ENCODE data around the gene OR6X1.
"Not testable (repeated sequence)": the region's sequence is repeated elsewhere in the genome, so short reads cannot be mapped to it uniquely, and the experiment has no call there.

OR6X1 gene

DNA sequence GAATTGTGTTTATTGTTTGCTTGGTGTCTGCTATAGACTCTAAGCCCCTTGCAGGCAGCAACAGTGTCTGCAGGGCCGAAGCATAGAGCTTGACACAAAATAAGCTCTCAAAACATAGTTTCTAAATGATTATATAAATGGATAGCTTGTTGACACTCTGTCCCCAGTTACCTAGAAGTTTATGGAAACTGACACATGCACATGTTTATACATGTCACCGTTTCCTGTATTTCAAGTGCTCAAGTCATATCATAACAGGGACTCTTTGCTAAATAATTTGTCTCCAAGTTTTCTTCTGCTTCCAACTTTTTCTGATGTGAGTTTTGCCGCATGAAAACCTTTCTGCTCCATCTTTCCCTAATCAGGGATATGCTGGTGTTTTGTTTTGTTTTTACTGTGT is 3.7 kb upstream of the OR6X1 start:
- Histone ChIP-seq H3K4me1 (ENCODE audit: control insufficient read depth in 1 of 2, insufficient read depth in 2 of 2, low read length in 2 of 2) (no peaks in the 10 kb centered on the region), H3K27me3 (ENCODE audit: control insufficient read depth in 1 of 2, insufficient read depth in 2 of 2, low read length in 2 of 2) (no peaks in the 10 kb centered on the region), H3K9me3 (ENCODE audit: control insufficient read depth in 1 of 2, low read length in 2 of 2) (peaks cover 0 to 7% of the 10 kb centered on the region in 2 donors), H3K9ac (ENCODE audit: low read depth in 1 of 2, low read length in 2 of 2) (no peak overlapping the region), H3K4me3 (ENCODE audit: low read depth in 1 of 2, low read length in 2 of 2) (no peak overlapping the region), H3K27ac (ENCODE audit: low read depth, low read length) (no peak overlapping the region), H3K36me3 (ENCODE audit: control insufficient read depth in 1 of 2, insufficient read depth in 2 of 2, low read length in 2 of 2) (no peaks in the 10 kb centered on the region)

DNA sequence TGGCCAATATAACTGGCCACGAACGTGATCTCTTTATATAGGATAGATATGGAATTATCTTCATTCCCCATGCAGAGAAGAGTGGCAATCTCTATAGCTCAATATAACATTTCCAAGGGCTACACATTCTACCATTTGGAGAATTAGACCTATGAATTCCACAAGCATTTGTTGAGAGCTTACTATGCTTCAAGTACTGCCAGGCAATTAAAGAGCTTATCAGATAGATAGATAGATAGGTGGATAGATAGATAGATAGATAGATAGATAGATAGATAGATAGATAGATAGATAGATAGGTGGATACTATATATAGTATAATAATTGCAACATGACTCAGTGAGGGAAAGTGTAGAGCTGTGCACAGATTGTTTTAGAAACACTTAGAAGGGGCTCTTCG is 1.5 kb upstream of the OR6X1 start:
- no peak overlapping the region for H3K27ac ChIP-seq (ENCODE audit: low read depth, low read length)
- H3K9me3 ChIP-seq (ENCODE audit: control insufficient read depth in 1 of 2, low read length in 2 of 2), result no peaks in the 10 kb centered on the region
- H3K27me3 ChIP-seq (ENCODE audit: control insufficient read depth in 1 of 2, insufficient read depth in 2 of 2, low read length in 2 of 2), result no peaks in the 10 kb centered on the region
- H3K4me1 ChIP-seq (ENCODE audit: control insufficient read depth in 1 of 2, insufficient read depth in 2 of 2, low read length in 2 of 2), result no peaks in the 10 kb centered on the region
- H3K4me3 ChIP-seq (ENCODE audit: low read depth in 1 of 2, low read length in 2 of 2), result no peak overlapping the region
- H3K9ac ChIP-seq (ENCODE audit: low read depth in 1 of 2, low read length in 2 of 2), result no peak overlapping the region
- H3K36me3 ChIP-seq (ENCODE audit: control insufficient read depth in 1 of 2, insufficient read depth in 2 of 2, low read length in 2 of 2), result no peaks in the 10 kb centered on the region

DNA sequence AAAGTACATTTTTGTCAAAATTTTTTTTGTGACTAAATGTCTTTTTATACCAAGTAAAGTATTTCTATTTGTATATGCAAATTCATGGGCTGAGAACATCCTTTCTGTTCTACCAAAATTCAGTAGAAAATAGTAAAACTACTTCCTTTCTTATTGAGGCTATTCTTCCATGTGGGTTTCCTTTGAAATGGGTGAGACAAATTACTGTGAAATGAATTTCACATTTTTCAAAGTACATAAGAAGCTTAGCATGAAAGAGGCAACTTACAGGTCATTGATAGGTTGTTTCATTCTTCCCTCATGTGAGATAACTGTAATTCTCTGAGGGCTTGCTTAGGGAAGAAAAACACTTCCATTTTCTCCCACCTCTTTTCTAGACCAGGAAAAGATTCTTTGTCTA is 1.0 kb upstream of the OR6X1 start:
- no peak overlapping the region for H3K27ac ChIP-seq (ENCODE audit: low read depth, low read length)
- no peak overlapping the region for H3K9ac ChIP-seq (ENCODE audit: low read depth in 1 of 2, low read length in 2 of 2)
- no peaks in the 10 kb centered on the region for H3K4me1 ChIP-seq (ENCODE audit: control insufficient read depth in 1 of 2, insufficient read depth in 2 of 2, low read length in 2 of 2)
- H3K27me3 ChIP-seq (ENCODE audit: control insufficient read depth in 1 of 2, insufficient read depth in 2 of 2, low read length in 2 of 2), result no peaks in the 10 kb centered on the region
- H3K9me3 ChIP-seq (ENCODE audit: control insufficient read depth in 1 of 2, low read length in 2 of 2), result no peaks in the 10 kb centered on the region
- H3K36me3 ChIP-seq (ENCODE audit: control insufficient read depth in 1 of 2, insufficient read depth in 2 of 2, low read length in 2 of 2), result no peaks in the 10 kb centered on the region
- no peak overlapping the region for H3K4me3 ChIP-seq (ENCODE audit: low read depth in 1 of 2, low read length in 2 of 2)

DNA sequence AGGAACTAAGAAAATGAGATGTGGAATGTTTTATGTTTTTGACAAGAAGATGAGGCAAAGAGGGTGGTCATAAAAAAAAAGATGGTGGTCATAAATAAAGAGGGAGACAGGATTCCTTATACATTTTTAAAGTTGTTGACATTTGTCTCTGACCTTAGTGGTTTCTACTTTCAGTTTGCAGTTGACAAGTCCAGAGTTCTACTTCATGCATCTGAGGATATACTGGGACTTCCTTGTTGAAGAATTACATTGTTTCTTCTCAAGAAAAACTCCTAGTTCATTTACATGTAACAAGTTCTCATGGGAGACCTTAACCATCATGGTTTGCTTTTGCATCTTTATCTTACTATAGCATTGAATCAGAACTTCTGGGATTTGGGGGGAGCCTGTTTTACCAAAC is 1.2 kb downstream of the OR6X1 start:
- Histone ChIP-seq H3K4me3 (ENCODE audit: low read depth in 1 of 2, low read length in 2 of 2) (no peak overlapping the region), H3K27ac (ENCODE audit: low read depth, low read length) (no peak overlapping the region), H3K36me3 (ENCODE audit: control insufficient read depth in 1 of 2, insufficient read depth in 2 of 2, low read length in 2 of 2) (no peaks in the 10 kb centered on the region), H3K27me3 (ENCODE audit: control insufficient read depth in 1 of 2, insufficient read depth in 2 of 2, low read length in 2 of 2) (no peaks in the 10 kb centered on the region), H3K4me1 (ENCODE audit: control insufficient read depth in 1 of 2, insufficient read depth in 2 of 2, low read length in 2 of 2) (no peaks in the 10 kb centered on the region), H3K9me3 (ENCODE audit: control insufficient read depth in 1 of 2, low read length in 2 of 2) (no peaks in the 10 kb centered on the region), H3K9ac (ENCODE audit: low read depth in 1 of 2, low read length in 2 of 2) (no peak overlapping the region)

DNA sequence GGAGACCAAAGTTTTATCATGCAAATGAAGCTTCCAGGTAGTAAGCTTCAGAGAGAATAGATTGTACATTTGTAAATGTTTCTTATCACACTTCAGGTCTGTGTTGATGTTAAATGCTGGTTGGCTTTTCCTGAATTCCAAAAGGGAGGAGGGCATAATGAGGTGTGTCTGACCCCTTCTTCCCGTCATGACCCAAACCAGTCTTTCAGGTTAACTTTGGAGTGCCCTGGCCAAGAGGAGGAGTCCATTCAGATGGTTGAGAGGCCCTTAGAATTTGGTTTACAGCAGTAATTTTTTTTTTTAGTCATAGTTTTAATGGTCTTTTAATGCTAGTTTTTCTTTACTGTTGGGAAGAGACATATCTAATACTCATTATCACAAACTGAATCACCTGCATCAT is 2.5 kb downstream of the OR6X1 start:
- Histone ChIP-seq H3K27ac (ENCODE audit: low read depth, low read length) (no peak overlapping the region), H3K4me1 (ENCODE audit: control insufficient read depth in 1 of 2, insufficient read depth in 2 of 2, low read length in 2 of 2) (no peaks in the 10 kb centered on the region), H3K9me3 (ENCODE audit: control insufficient read depth in 1 of 2, low read length in 2 of 2) (no peaks in the 10 kb centered on the region), H3K36me3 (ENCODE audit: control insufficient read depth in 1 of 2, insufficient read depth in 2 of 2, low read length in 2 of 2) (no peaks in the 10 kb centered on the region), H3K4me3 (ENCODE audit: low read depth in 1 of 2, low read length in 2 of 2) (no peak overlapping the region), H3K27me3 (ENCODE audit: control insufficient read depth in 1 of 2, insufficient read depth in 2 of 2, low read length in 2 of 2) (no peaks in the 10 kb centered on the region), H3K9ac (ENCODE audit: low read depth in 1 of 2, low read length in 2 of 2) (no peak overlapping the region)

DNA sequence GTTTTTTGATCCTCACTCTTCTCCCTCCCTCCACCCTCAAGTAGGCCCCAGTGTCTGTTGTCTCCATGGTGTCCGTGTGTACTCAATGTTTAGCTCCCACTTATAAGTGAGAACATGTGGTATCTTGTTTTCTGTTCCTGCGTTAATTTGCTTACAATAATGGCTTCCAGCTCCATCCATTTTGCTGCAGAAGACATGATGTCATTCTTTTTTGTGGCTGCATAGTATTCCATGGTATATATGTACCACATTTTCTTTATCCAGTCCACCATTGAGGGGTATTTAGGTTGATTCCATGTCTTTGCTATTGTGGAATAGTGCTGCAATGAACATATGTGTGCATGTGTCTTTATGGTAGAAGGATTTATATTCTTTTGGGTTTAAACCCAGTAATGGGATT is 6.0 kb downstream of the OR6X1 start:
- not testable (repeated sequence) for H3K27ac ChIP-seq (ENCODE audit: low read depth, low read length); H3K9ac ChIP-seq (ENCODE audit: low read depth in 1 of 2, low read length in 2 of 2); H3K36me3 ChIP-seq (ENCODE audit: control insufficient read depth in 1 of 2, insufficient read depth in 2 of 2, low read length in 2 of 2); H3K4me3 ChIP-seq (ENCODE audit: low read depth in 1 of 2, low read length in 2 of 2); H3K27me3 ChIP-seq (ENCODE audit: control insufficient read depth in 1 of 2, insufficient read depth in 2 of 2, low read length in 2 of 2); H3K4me1 ChIP-seq (ENCODE audit: control insufficient read depth in 1 of 2, insufficient read depth in 2 of 2, low read length in 2 of 2); H3K9me3 ChIP-seq (ENCODE audit: control insufficient read depth in 1 of 2, low read length in 2 of 2)

DNA sequence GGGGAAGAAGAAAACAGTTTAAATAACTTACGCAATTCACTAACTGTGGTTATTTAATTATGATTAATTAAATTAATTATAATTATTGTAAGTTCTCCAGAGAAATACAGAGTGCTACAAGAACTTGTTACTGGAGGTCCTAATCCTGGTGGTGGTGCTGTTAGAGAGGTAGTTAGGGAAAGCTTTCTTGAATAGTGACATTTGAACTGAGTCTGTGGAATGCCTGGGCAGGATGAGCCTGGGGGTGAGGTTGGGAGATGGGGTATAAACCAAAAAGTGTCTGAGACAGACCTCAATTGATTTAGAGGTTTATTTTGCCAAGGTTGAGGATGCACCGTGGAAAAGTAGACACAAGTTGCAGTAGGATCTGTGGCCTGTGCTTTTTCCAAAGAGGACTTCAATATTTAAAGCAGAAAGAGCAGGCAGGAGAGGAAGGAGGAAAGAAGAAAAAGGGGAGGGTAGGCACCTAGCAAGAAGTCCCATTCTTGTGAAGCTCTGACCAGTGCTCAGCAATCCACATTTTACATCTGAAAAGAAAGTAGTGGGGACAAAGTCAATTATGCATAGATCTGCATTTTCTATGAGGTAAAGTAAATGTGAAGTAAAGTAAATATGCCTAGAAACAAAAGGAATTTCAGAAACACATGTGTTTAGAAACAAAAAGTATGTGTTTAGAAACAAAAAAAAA is 8.4 kb downstream of the OR6X1 start:
- H3K27ac ChIP-seq (ENCODE audit: low read depth, low read length), result no peak overlapping the region
- H3K9ac ChIP-seq (ENCODE audit: low read depth in 1 of 2, low read length in 2 of 2), result no peak overlapping the region
- no peaks in the 10 kb centered on the region for H3K36me3 ChIP-seq (ENCODE audit: control insufficient read depth in 1 of 2, insufficient read depth in 2 of 2, low read length in 2 of 2)
- no peaks in the 10 kb centered on the region for H3K9me3 ChIP-seq (ENCODE audit: control insufficient read depth in 1 of 2, low read length in 2 of 2)
- no peaks in the 10 kb centered on the region for H3K27me3 ChIP-seq (ENCODE audit: control insufficient read depth in 1 of 2, insufficient read depth in 2 of 2, low read length in 2 of 2)
- no peak overlapping the region for H3K4me3 ChIP-seq (ENCODE audit: low read depth in 1 of 2, low read length in 2 of 2)
- peaks cover 0 to 5% of the 10 kb centered on the region in 2 donors for H3K4me1 ChIP-seq (ENCODE audit: control insufficient read depth in 1 of 2, insufficient read depth in 2 of 2, low read length in 2 of 2)

DNA sequence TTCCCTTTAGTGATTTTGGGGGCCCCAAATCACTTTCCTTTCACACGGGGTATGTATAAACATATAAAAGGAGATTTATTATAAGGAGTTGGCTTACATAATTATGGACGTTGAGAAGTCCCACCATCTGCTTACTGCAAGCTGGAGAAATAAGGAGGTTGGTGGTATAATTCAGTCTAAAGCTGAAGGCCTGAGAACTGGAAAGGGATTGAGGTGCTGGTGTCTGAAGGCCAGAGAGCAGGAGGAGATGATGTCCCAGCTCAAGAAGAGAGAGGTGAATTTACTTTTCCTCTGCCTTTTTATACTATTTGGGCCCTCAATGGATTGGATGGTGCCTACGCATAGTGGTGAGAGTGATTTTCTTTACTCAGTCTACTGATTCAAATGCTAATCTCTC is 11.6 kb downstream of the OR6X1 start:
- Histone ChIP-seq H3K9ac (ENCODE audit: low read depth in 1 of 2, low read length in 2 of 2) (no peak overlapping the region), H3K27me3 (ENCODE audit: control insufficient read depth in 1 of 2, insufficient read depth in 2 of 2, low read length in 2 of 2) (no peaks in the 10 kb centered on the region), H3K27ac (ENCODE audit: low read depth, low read length) (no peak overlapping the region), H3K4me1 (ENCODE audit: control insufficient read depth in 1 of 2, insufficient read depth in 2 of 2, low read length in 2 of 2) (peaks cover 8 to 15% of the 10 kb centered on the region in 2 donors), H3K4me3 (ENCODE audit: low read depth in 1 of 2, low read length in 2 of 2) (no peak overlapping the region), H3K9me3 (ENCODE audit: control insufficient read depth in 1 of 2, low read length in 2 of 2) (no peaks in the 10 kb centered on the region), H3K36me3 (ENCODE audit: control insufficient read depth in 1 of 2, insufficient read depth in 2 of 2, low read length in 2 of 2) (no peaks in the 10 kb centered on the region)

DNA sequence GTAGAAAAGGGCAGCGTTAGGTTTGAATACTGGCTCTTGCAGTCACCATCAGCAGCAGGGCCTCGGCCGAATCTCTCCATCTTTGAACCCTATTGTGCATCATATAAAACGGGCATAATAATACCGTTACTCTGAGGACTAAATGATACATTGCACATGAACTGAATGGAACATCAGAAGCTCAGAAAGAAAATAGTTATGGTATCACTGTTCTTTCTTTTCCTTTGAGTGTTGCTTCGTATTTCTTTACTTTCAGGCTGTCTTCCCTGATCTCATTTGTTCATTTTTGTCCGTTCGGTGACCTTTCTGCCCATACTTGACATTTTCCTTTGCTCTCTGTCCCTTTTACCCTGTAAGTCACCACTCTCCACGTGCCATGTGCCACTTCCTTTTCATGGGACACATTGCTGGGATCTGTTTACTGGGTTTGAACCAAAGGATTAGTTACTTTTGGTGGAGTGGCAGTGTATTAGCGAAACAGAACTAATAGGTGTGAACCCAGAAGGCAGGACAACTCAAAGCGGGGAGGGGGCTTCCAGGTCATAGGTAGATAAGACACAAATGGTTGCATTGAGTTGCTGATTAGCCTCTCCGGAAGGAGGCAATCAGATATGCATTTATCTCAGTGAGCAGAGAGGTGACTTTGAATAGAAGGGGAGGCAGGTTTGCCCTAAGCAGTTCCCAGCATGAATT is 12.1 kb downstream of the OR6X1 start:
- Histone ChIP-seq H3K9me3 (ENCODE audit: control insufficient read depth in 1 of 2, low read length in 2 of 2) (no peaks in the 10 kb centered on the region), H3K27me3 (ENCODE audit: control insufficient read depth in 1 of 2, insufficient read depth in 2 of 2, low read length in 2 of 2) (no peaks in the 10 kb centered on the region), H3K9ac (ENCODE audit: low read depth in 1 of 2, low read length in 2 of 2) (peak overlapping the region; percentile 33 to 77), H3K36me3 (ENCODE audit: control insufficient read depth in 1 of 2, insufficient read depth in 2 of 2, low read length in 2 of 2) (no peaks in the 10 kb centered on the region), H3K4me1 (ENCODE audit: control insufficient read depth in 1 of 2, insufficient read depth in 2 of 2, low read length in 2 of 2) (peaks cover 14 to 21% of the 10 kb centered on the region in 2 donors), H3K27ac (ENCODE audit: low read depth, low read length) (no peak overlapping the region), H3K4me3 (ENCODE audit: low read depth in 1 of 2, low read length in 2 of 2) (peak overlapping the region; percentile 81 to 90)

DNA sequence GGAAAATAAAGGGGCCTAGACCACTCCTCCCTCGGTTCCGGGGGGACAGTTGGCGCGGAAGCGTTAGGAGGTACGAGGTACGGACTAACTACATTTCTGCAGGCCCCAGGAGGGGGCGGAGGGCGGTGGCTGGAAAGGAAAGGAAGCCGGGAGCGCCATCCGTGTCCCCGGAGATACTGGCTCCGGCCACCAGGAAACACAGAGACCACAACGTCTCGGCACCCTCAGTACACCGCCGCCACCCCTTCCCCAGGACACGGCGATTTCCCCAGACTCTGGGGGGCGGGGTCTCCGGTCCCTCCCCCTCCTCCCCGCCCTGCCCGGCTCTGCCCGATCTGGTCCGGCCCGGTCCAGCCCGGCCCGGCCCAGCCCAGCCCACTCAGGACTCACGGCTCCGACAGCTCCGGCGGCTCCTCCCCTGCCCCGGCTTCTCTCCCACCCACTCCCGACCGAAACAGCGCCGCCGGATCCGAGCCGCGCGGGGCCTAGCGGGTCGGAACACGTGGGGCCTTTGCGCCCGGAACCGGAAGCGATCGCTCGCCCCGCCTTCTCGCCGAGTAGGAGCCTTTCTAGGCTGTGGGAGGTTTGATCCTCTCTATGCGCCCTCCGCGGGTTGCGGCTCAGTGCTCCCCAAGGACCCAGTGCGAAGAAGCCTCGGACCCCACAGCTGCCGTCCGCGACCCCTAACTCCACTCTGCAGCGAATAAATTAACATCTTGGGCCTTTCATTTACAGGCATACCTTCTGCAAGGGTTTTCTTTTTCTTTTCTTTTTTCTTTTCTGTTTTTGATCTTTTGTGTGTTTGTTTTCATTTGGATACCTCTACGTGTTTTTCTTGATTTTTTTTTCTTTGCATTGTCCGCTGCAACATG is 12.9 kb downstream of the OR6X1 start, which contains the start of gene ZNF202:
ZNF202 (minus strand) TSS at position 502 of the 872 bp plus-strand sequence. CDS start 10,772 bp downstream, outside the sequence.
- no peaks in the 10 kb centered on the region for H3K27me3 ChIP-seq (ENCODE audit: control insufficient read depth in 1 of 2, insufficient read depth in 2 of 2, low read length in 2 of 2)
- H3K9ac ChIP-seq (ENCODE audit: low read depth in 1 of 2, low read length in 2 of 2), result peak within 1 kb of the TSS; percentile 74 to 77
- H3K36me3 ChIP-seq (ENCODE audit: control insufficient read depth in 1 of 2, insufficient read depth in 2 of 2, low read length in 2 of 2), result no peaks in the 10 kb centered on the region
- peaks cover 15 to 28% of the 10 kb centered on the region in 2 donors for H3K4me1 ChIP-seq (ENCODE audit: control insufficient read depth in 1 of 2, insufficient read depth in 2 of 2, low read length in 2 of 2)
- peak within 1 kb of the TSS; percentile 81 to 90 for H3K4me3 ChIP-seq (ENCODE audit: low read depth in 1 of 2, low read length in 2 of 2)
- H3K27ac ChIP-seq (ENCODE audit: low read depth, low read length), result no peak within 1 kb of the TSS
- no peaks in the 10 kb centered on the region for H3K9me3 ChIP-seq (ENCODE audit: control insufficient read depth in 1 of 2, low read length in 2 of 2)

Data from duodenal mucosa (tissue), 2 donors.